Measurements from ENCODE around the gene PRKN.

DNA sequence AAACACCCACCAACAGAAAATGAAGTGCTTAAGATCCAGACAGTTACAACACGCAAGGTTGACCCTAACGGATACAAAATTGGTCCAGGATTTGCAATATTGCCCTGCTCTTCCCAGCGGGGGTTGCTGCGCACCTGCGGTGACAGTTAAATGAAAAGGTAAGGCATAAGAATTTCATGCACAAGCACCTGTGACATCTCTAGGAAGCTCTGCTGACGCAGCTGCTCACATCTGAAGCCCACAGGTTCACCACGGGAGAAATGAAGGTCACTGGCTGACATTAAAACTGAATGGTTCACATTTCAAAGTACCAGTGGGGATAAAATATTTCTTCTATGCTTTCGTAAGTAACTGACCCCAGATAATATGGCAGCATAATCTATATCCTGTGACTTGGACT lies 764.4 kb downstream of the PRKN start:
- TF ChIP-seq CTCF (conservative IDR thresholded peaks at IDR 0.05; ENCODE audit: low read depth, low read length) (no peak), EZH2 (IDR thresholded peaks at IDR 0.05; ENCODE audit: borderline replicate concordance, low read depth, low read length, poor library complexity, severe bottlenecking) (no peak)

Data from A673 (cell line).